ENCODE results near the gene STXBP5L.
"Not testable (repeated sequence)": the region's sequence is repeated elsewhere in the genome, so short reads cannot be mapped to it uniquely, and the experiment has no call there.

STXBP5L gene

DNA sequence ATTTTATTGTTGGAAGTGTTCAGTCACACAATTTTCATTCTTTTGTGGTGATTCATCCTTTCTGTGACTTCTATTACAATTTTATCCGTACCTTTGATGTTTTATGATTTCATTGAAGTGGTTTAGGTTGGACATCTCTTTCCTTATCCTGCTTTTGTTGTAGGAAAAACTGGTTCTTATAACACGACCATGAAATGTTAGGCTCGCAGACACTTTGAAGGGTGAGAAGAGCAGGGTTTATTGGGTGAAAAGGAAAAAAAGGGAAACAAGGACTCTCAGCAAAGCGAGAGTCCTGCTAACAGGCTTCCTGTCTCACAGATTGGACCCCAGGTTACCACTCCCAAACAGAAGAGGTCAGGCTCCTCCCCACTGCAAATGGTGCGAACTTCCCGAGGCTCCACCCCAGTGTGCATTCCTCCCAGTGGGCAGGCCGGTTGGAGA is 257.4 kb downstream of the STXBP5L start:
- ATAC-seq: no peak
- no peak for TF ChIP-seq ZNF70 (CRISPR knock-in tag; IDR thresholded peaks at IDR 0.05)
- no peak for TF ChIP-seq ARNTL (CRISPR knock-in tag; IDR thresholded peaks at IDR 0.05; ENCODE audit: borderline replicate concordance, low read depth)
- TF ChIP-seq, protein P1, sequence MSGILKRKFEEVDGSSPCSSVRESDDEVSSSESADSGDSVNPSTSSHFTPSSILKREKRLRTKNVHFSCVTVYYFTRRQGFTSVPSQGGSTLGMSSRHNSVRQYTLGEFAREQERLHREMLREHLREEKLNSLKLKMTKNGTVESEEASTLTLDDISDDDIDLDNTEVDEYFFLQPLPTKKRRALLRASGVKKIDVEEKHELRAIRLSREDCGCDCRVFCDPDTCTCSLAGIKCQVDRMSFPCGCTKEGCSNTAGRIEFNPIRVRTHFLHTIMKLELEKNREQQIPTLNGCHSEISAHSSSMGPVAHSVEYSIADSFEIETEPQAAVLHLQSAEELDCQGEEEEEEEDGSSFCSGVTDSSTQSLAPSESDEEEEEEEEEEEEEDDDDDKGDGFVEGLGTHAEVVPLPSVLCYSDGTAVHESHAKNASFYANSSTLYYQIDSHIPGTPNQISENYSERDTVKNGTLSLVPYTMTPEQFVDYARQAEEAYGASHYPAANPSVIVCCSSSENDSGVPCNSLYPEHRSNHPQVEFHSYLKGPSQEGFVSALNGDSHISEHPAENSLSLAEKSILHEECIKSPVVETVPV (CRISPR knock-in tag; IDR thresholded peaks at IDR 0.05): no peak
- no peak for TF ChIP-seq ISL1 (CRISPR knock-in tag; IDR thresholded peaks at IDR 0.05)
- TF ChIP-seq PPARA (CRISPR knock-in tag; IDR thresholded peaks at IDR 0.05; ENCODE audit: borderline replicate concordance): no peak
- TF ChIP-seq ZFP30 (CRISPR knock-in tag; IDR thresholded peaks at IDR 0.05): no peak
- TF ChIP-seq TCF4 (CRISPR knock-in tag; IDR thresholded peaks at IDR 0.05; ENCODE audit: borderline replicate concordance): no peak
- TF ChIP-seq GLIS3 (CRISPR knock-in tag; IDR thresholded peaks at IDR 0.05): no peak
- TF ChIP-seq ZFP3 (CRISPR knock-in tag; IDR thresholded peaks at IDR 0.05): no peak
- TF ChIP-seq, protein P2, sequence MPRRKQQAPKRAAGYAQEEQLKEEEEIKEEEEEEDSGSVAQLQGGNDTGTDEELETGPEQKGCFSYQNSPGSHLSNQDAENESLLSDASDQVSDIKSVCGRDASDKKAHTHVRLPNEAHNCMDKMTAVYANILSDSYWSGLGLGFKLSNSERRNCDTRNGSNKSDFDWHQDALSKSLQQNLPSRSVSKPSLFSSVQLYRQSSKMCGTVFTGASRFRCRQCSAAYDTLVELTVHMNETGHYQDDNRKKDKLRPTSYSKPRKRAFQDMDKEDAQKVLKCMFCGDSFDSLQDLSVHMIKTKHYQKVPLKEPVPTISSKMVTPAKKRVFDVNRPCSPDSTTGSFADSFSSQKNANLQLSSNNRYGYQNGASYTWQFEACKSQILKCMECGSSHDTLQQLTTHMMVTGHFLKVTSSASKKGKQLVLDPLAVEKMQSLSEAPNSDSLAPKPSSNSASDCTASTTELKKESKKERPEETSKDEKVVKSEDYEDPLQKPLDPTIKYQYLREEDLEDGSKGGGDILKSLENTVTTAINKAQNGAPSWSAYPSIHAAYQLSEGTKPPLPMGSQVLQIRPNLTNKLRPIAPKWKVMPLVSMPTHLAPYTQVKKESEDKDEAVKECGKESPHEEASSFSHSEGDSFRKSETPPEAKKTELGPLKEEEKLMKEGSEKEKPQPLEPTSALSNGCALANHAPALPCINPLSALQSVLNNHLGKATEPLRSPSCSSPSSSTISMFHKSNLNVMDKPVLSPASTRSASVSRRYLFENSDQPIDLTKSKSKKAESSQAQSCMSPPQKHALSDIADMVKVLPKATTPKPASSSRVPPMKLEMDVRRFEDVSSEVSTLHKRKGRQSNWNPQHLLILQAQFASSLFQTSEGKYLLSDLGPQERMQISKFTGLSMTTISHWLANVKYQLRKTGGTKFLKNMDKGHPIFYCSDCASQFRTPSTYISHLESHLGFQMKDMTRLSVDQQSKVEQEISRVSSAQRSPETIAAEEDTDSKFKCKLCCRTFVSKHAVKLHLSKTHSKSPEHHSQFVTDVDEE (CRISPR knock-in tag; IDR thresholded peaks at IDR 0.05): no peak
- TF ChIP-seq, protein P3, sequence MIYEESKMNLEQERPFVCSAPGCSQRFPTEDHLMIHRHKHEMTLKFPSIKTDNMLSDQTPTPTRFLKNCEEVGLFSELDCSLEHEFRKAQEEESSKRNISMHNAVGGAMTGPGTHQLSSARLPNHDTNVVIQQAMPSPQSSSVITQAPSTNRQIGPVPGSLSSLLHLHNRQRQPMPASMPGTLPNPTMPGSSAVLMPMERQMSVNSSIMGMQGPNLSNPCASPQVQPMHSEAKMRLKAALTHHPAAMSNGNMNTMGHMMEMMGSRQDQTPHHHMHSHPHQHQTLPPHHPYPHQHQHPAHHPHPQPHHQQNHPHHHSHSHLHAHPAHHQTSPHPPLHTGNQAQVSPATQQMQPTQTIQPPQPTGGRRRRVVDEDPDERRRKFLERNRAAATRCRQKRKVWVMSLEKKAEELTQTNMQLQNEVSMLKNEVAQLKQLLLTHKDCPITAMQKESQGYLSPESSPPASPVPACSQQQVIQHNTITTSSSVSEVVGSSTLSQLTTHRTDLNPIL (CRISPR knock-in tag; IDR thresholded peaks at IDR 0.05; ENCODE audit: low read depth): no peak
- TF ChIP-seq, protein P4, sequence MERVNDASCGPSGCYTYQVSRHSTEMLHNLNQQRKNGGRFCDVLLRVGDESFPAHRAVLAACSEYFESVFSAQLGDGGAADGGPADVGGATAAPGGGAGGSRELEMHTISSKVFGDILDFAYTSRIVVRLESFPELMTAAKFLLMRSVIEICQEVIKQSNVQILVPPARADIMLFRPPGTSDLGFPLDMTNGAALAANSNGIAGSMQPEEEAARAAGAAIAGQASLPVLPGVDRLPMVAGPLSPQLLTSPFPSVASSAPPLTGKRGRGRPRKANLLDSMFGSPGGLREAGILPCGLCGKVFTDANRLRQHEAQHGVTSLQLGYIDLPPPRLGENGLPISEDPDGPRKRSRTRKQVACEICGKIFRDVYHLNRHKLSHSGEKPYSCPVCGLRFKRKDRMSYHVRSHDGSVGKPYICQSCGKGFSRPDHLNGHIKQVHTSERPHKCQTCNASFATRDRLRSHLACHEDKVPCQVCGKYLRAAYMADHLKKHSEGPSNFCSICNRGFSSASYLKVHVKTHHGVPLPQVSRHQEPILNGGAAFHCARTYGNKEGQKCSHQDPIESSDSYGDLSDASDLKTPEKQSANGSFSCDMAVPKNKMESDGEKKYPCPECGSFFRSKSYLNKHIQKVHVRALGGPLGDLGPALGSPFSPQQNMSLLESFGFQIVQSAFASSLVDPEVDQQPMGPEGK (CRISPR knock-in tag; IDR thresholded peaks at IDR 0.05; ENCODE audit: borderline replicate concordance): no peak
- TF ChIP-seq OSR1 (CRISPR knock-in tag; IDR thresholded peaks at IDR 0.05): no peak
- no peak for TF ChIP-seq CSDC2 (CRISPR knock-in tag; IDR thresholded peaks at IDR 0.05)
- TF ChIP-seq ESRRG (CRISPR knock-in tag; IDR thresholded peaks at IDR 0.05): no peak
- no peak for TF ChIP-seq RARB (CRISPR knock-in tag; IDR thresholded peaks at IDR 0.05)

DNA sequence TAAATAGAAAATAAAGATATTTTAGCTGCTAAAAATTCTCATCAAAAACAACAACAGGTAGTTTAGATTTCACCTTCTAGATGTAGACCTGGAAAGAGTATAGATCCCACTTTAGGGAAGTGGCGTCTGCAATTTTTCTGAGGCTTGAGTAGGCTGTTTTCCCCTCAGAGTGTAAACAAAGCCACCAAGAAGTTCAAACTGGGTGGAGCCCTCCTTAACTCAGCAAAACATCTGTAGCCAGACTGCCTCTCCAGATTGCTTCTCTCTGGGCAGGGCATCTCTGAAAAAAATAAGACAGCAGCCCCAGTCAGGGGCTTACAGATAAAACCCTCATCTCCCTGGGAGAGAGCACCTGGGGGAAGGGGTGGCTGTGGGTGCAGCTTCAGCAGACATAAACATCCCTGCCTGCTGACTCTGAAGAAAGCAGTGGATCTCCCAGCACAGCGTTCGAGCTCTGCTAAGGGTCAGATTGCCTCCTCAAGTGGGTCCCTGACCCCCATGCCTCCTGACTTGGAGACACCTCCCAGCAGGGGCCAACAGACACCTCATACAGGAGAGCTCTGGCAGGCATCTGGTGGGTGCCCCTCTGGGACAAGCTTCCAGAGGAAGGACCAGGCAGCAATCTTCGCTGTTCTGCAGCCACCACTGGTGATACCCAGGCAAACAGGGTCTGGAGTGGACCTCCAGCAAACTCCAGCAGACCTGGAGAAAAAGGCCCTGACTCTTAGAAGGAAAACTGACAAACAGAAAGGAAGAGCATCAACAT is 259.6 kb downstream of the STXBP5L start:
- TF ChIP-seq GLIS3 (CRISPR knock-in tag; IDR thresholded peaks at IDR 0.05) (no peak), TOX (CRISPR knock-in tag; IDR thresholded peaks at IDR 0.05; ENCODE audit: borderline replicate concordance) (no peak), ESRRG (CRISPR knock-in tag; IDR thresholded peaks at IDR 0.05) (no peak), CSDC2 (CRISPR knock-in tag; IDR thresholded peaks at IDR 0.05) (no peak)
- no peak for ATAC-seq

DNA sequence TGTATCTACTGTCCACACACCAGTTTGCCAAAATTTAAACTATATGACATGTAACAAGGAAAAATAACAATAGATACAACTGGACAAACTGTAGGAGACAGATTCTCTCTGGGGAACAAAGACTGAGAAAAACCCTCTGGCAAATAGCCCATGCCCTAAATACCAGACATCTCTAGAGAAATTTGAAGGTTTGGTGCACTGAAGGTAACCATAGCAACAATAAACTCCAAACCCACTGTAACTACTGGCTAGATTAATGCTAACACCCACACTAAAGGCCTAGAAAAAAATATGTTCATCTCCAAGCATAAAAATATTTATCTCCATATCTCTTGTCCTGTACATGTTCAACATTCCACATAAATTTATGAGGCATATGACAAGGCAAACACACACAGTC is 267.1 kb downstream of the STXBP5L start:
- TF ChIP-seq BACH2 (CRISPR knock-in tag; IDR thresholded peaks at IDR 0.05; ENCODE audit: borderline replicate concordance) (no peak), RARB (CRISPR knock-in tag; IDR thresholded peaks at IDR 0.05) (no peak), TCF4 (CRISPR knock-in tag; IDR thresholded peaks at IDR 0.05; ENCODE audit: borderline replicate concordance) (no peak), ZNF8 (CRISPR knock-in tag; IDR thresholded peaks at IDR 0.05) (no peak), TOX (CRISPR knock-in tag; IDR thresholded peaks at IDR 0.05; ENCODE audit: borderline replicate concordance) (no peak), GLIS3 (CRISPR knock-in tag; IDR thresholded peaks at IDR 0.05) (no peak)
- TF ChIP-seq, protein P5, sequence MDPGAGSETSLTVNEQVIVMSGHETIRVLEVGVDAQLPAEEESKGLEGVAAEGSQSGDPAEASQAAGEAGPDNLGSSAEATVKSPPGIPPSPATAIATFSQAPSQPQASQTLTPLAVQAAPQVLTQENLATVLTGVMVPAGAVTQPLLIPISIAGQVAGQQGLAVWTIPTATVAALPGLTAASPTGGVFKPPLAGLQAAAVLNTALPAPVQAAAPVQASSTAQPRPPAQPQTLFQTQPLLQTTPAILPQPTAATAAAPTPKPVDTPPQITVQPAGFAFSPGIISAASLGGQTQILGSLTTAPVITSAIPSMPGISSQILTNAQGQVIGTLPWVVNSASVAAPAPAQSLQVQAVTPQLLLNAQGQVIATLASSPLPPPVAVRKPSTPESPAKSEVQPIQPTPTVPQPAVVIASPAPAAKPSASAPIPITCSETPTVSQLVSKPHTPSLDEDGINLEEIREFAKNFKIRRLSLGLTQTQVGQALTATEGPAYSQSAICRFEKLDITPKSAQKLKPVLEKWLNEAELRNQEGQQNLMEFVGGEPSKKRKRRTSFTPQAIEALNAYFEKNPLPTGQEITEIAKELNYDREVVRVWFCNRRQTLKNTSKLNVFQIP (CRISPR knock-in tag; IDR thresholded peaks at IDR 0.05; ENCODE audit: borderline replicate concordance, low read depth): no peak
- TF ChIP-seq, protein P4 (CRISPR knock-in tag; IDR thresholded peaks at IDR 0.05; ENCODE audit: borderline replicate concordance): no peak
- no peak for ATAC-seq

DNA sequence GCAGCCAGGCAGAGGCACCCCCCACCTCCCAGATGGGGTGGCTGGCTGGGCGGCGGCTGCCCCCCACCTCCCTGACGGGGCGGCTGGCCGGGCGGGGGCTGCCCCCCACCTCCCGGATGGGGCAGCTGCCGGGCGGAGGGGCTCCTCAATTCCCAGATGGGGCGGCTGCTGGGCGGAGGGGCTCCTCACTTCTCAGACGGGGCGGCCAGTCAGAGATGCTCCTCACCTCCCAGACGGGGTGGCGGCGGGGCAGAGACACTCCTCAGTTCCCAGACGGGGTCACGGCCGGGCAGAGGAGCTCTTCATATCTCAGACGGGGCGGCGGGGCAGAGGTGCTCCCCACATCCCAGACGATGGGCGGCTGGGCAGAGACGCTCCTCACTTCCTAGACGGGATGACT is 282.6 kb downstream of the STXBP5L start:
- not testable (repeated sequence) for ATAC-seq

Data from SK-N-SH treated with all-trans-retinoic acid at 6 μM for 48 hours (cell line).